GM10266 (cell line): Measurements from ENCODE around the gene ASPSCR1.

Experiments
- DNase-seq: peaks from one replicate; pipeline ENCODE4 v3.0.0; 2012; ENCODE audit errors: extremely low spot score
- CTCF ChIP-seq: IDR thresholded peaks from 2 replicates; pipeline ENCODE4 v1.5.1; 2012; ENCODE audit warnings: mild to moderate bottlenecking, low read depth; ENCODE audit not compliant: control insufficient read depth, insufficient read depth; ENCODE audit errors: missing control alignments

Gene ASPSCR1

GRCh38 chr17:82042649-82043048 is 65.2 kb downstream of the ASPSCR1 start:
- DNase-seq = no peak
- TF ChIP-seq CTCF = no peak

GRCh38 chr17:82043507-82043906 is 66.1 kb downstream of the ASPSCR1 start:
- TF ChIP-seq CTCF = no peak
- DNase-seq = no peak

GRCh38 chr17:82045936-82046484 is 68.6 kb downstream of the ASPSCR1 start:
- DNase-seq = no peak

GRCh38 chr17:82046903-82047302 is 69.5 kb downstream of the ASPSCR1 start:
- DNase-seq = no peak
- no peak for TF ChIP-seq CTCF

More at GRCh38 chr17:82045936-82046484, 68.6 kb downstream of the ASPSCR1 start:
- no peak for TF ChIP-seq CTCF

- no peak for TF ChIP-seq CTCF
Observed at GRCh38 chr17:82047379-82047778, 70.0 kb downstream of the ASPSCR1 start.

GRCh38 chr17:82047914-82048570 is 70.6 kb downstream of the ASPSCR1 start:
- TF ChIP-seq CTCF = no peak
- DNase-seq = no peak

More at GRCh38 chr17:82047379-82047778, 70.0 kb downstream of the ASPSCR1 start:
- DNase-seq = no peak

- DNase-seq = no peak
- no peak for TF ChIP-seq CTCF
Observed at GRCh38 chr17:82048571-82048971, 71.1 kb downstream of the ASPSCR1 start.
